Adrenal gland (tissue), 12 donors: ENCODE data around the gene PDE6D. TPM values are rescaled to one million over a fixed set of nuclear protein-coding genes. Genes with fewer than 3 reads are reported as not detected.

Experiments used
- DNase-seq, 7 donors: peaks; one replicate each; pipeline ENCODE4 v3.0.0-alpha.2; 2019 to 2020
- H3K27ac ChIP-seq, 5 donors: fragments of 200-600 bp; sonication (generic) in 4 of 5; 1 replicate in 3 of 5; 2 replicates in 2 of 5; pipeline versions ENCODE4 v1.5.1 to v1.8.0; 2016 to 2020; ENCODE audit warnings: mild to moderate bottlenecking in 1 of 5
- H3K27me3 ChIP-seq: fragments of 200-600 bp; 2 replicates; pipeline ENCODE4 v1.8.0; 2021
- H3K36me3 ChIP-seq, 2 donors: fragments of 200-600 bp; replicated peaks in 1 of 2; 1 replicate in 1 of 2; 2 replicates in 1 of 2; pipeline versions ENCODE4 v1.5.1 to v1.8.0; 2018 to 2022
- H3K4me1 ChIP-seq, 2 donors: fragments of 200-600 bp; replicated peaks in 1 of 2; 1 replicate in 1 of 2; 2 replicates in 1 of 2; pipeline versions ENCODE4 v1.5.1 to v1.8.0; 2018 to 2021
- H3K4me3 ChIP-seq, 4 donors: fragments of 200-600 bp; sonication (generic) in 3 of 4; one replicate each; pipeline ENCODE4 v1.5.1; 2016 to 2018
- H3K9me3 ChIP-seq, 3 donors: fragments of 200-600 bp; sonication (generic) in 1 of 3; replicated peaks in 1 of 3; 1 replicate in 2 of 3; 2 replicates in 1 of 3; pipeline versions ENCODE4 v1.5.1 to v1.8.0; 2016 to 2021
- CTCF ChIP-seq, 6 experiments: fragments of 450-650 bp in 4 of 6; fragments of 200-600 bp in 2 of 6; sonication (generic) in 1 of 6; IDR thresholded peaks; 1 replicate in 5 of 6; 2 replicates in 1 of 6; pipeline versions ENCODE4 v1.5.1 to v1.8.0; 2016 to 2021; ENCODE audit warnings: antibody characterized with exemption in 6 of 6, mild to moderate bottlenecking in 2 of 6, moderate library complexity in 1 of 6
- POLR2A ChIP-seq, 2 donors: fragments of 450-650 bp; IDR thresholded peaks; one replicate each; pipeline ENCODE4 v1.6.1; 2017; ENCODE audit warnings: antibody characterized with exemption in 2 of 2, mild to moderate bottlenecking in 2 of 2, moderate library complexity in 1 of 2
- WGBS, 4 donors: extraction: QIAGEN DNeasy Blood & Tissue Kit in 2 of 4; methylation state at CpG; one replicate each; pipeline versions ENCODE4 v1.1.5 to v1.1.7; 2013 to 2017; 5-methylcytosine and 5-hydroxymethylcytosine counted together
- intact Hi-C, 2 donors: fragments of 100-400 bp; cut with DNase I; formaldehyde crosslinking; loops; one replicate each; pipeline versions ENCODE4 v1.14.1 to v1.15.0; 2022 to 2023
- polyA plus RNA-seq, 3 donors: library from polyadenylated mRNA; stranded (reverse); fragments of 200-250 nt in 2 of 3; fragments of 350-450 nt in 1 of 3; fragmentation: Illumina TruSeq in 1 of 3; extraction: RNeasy Lipid Tissue Mini Kit (QIAGEN cat#74804) in 1 of 3; gene quantifications; one replicate each; pipeline ENCODE4 v1.2.3, GENCODE V29; 2013 to 2014
- total RNA-seq, 9 donors: library from RNA; depleted of rRNA in 4 of 9; stranded (reverse); fragments of >200 nt in 4 of 9; fragments of 120-200 nt in 1 of 9; fragmentation: NEBNext Ultra II Directional in 1 of 9; extraction: Animal tissue kit (Norgen Biotek cat#: 25700) in 1 of 9; gene quantifications; one replicate each; pipeline versions ENCODE4 v1.1.0 to v1.2.4, GENCODE V29; 2013 to 2023
- donor health status: healthy with polysubstance abuse.
- donor health status: Bipolar disorder and iron deficiency.
- donor health status: DM: yes; HTN: yes; CAD: no.
- donor health status: DM: no; HTN: no; CAD: no.
- donor health status: DM: no; HTN: no; CAD: no.
- donor health status: DM: yes; HTN: yes; CAD: no.

PDE6D gene
- total and polyA plus RNA-seq, 12 donors: 27.5 to 65.3 (median 42.9) TPM

DNA sequence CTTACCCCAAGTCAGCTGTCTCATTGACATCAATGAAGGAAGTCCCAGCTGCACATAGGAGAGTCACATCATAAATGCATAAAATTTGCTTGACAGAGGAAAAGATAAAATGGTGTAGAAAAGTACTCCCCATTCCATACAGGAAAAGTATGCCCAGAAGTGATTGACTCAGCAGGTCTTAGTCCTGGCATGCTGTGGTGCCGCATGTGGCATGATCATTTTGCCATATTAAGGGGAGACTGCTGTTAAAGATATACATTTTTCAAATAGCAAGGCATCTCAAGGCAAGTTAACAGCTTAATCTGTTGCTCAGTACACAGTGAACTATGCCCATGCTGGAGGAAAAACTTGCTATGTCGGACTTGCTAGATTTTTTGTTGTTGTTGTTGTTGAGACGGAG is 13.3 kb upstream of the PDE6D start:
- H3K27me3 ChIP-seq: no peaks in the 10 kb centered on the region
- DNase-seq: no peak
- TF ChIP-seq POLR2A (IDR thresholded peaks at IDR 0.05): no peak
- no peak for TF ChIP-seq CTCF (IDR thresholded peaks at IDR 0.05)
- H3K27ac ChIP-seq: peak overlapping the region in 1 of 5 donors; percentile 6
- intact Hi-C loops: no loop called here
- 93 to 100% (median 98%) methylated on average over 3 of the region's 3 CpGs for WGBS, 4 donors
- peaks cover 0 to 42% of the 10 kb centered on the region in 2 donors for H3K36me3 ChIP-seq
- no peaks in the 10 kb centered on the region for H3K9me3 ChIP-seq
- no peak overlapping the region for H3K4me3 ChIP-seq
- H3K4me1 ChIP-seq: peaks cover 9 to 31% of the 10 kb centered on the region in 2 donors

- H3K27me3 ChIP-seq: no peaks in the 10 kb centered on the region
- intact Hi-C loops: no loop called here
- TF ChIP-seq CTCF (IDR thresholded peaks at IDR 0.05) (no peak), POLR2A (IDR thresholded peaks at IDR 0.05) (no peak)
- WGBS, 4 donors: 76 to 88% (median 81%) methylated on average over 3 of the region's 3 CpGs
- H3K4me1 ChIP-seq: peaks cover 30 to 58% of the 10 kb centered on the region in 2 donors
- no peak overlapping the region for H3K27ac ChIP-seq
- no peak overlapping the region for H3K4me3 ChIP-seq
- H3K36me3 ChIP-seq: peaks cover 0 to 28% of the 10 kb centered on the region in 2 donors
- no peaks in the 10 kb centered on the region for H3K9me3 ChIP-seq
- DNase-seq: no peak
These were observed 10.0 kb upstream of the PDE6D start for GRCh38 chr2:231791107-231791506.

GRCh38 chr2:231786917-231787292 is 5.8 kb upstream of the PDE6D start:
- Histone ChIP-seq H3K36me3 (peaks cover 0 to 11% of the 10 kb centered on the region in 2 donors), H3K9me3 (no peaks in the 10 kb centered on the region), H3K4me3 (peak overlapping the region in 2 of 4 donors; percentile 74 to 98), H3K27ac (peak overlapping the region in 1 of 5 donors; percentile 72), H3K4me1 (peaks cover 48 to 65% of the 10 kb centered on the region in 2 donors), H3K27me3 (no peaks in the 10 kb centered on the region)
- 17 to 22% (median 20%) methylated on average over 11 of the region's 11 CpGs for WGBS, 4 donors
- no peak for TF ChIP-seq POLR2A (IDR thresholded peaks at IDR 0.05)
- peak in 1 of 6 experiments; percentile 0 for TF ChIP-seq CTCF (IDR thresholded peaks at IDR 0.05)
- intact Hi-C loops: no loop called here
- no peak for DNase-seq

DNA sequence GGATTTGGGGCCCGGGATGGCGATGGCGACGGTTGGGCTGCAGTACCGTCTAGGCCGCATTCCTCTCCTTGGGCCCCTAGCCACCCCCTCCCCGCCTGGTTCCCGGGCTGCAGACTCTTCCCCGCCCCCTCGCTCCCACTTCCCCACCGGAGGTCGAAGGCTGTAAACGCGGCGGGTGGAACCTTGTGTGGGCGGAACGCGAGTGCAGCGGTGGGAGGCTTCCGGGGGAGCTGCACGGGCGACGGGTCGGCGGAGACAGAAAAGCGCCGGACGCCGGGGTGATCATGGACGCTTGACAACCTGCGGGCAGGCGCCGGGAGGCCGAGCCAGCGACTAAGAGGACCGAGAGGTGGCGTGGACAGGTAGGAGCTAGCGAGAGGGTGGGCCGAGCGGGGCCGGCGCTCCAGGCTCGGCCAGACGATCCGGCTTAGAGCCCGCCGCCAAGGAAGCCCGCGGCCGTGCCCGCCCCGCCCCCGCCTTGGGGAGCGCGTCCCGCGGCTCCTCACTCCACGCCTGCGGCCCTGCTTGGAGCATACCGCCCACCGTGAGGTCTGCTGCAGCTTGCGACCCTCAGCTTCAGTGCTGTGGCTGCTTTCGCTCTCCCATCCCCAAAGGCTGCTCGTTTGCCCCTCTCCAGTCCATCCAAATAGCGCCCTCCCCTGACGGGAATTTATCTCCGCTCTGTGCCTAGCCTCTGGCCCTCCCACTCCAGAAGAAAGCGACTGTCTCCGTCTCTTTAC is 5.3 kb upstream of the PDE6D start, which contains the start of gene COPS7B:
Gene COPS7B (plus strand): TSS at position 269 of the 740 bp plus-strand sequence. CDS start 2,126 bp downstream, outside the sequence.
- intact Hi-C loops: no loop called here
- TF ChIP-seq POLR2A (IDR thresholded peaks at IDR 0.05) (no peak), CTCF (IDR thresholded peaks at IDR 0.05) (peak in 2 of 6 experiments; percentile 7 to 15)
- peaks cover 0 to 5% of the 10 kb centered on the region in 2 donors for H3K36me3 ChIP-seq
- H3K27ac ChIP-seq: peak within 1 kb of the TSS in 3 of 5 donors; percentile 48 to 76 (median 72)
- DNase-seq: peak; percentile 70 to 84 (median 77)
- H3K9me3 ChIP-seq: no peaks in the 10 kb centered on the region
- H3K27me3 ChIP-seq: no peaks in the 10 kb centered on the region
- H3K4me3 ChIP-seq: peak within 1 kb of the TSS in 3 of 4 donors; percentile 73 to 98 (median 74)
- WGBS, 4 donors: 0 to 1% (median 0%) methylated on average over 14 to 69 of the region's 69 CpGs
- peaks cover 49 to 65% of the 10 kb centered on the region in 2 donors for H3K4me1 ChIP-seq
